Measurements from ENCODE around the gene NUFIP2. TPM values are rescaled to one million over a fixed set of nuclear protein-coding genes. Genes with fewer than 3 reads are reported as not detected.
"Not testable (repeated sequence)": the region's sequence is repeated elsewhere in the genome, so short reads cannot be mapped to it uniquely, and the experiment has no call there.

NUFIP2 gene
- total RNA-seq, 4 donors from 2014 or later = 29.1 to 36.3 (median 33.8) TPM

- H3K27me3 ChIP-seq = no peaks in the 10 kb centered on the region
- no peaks in the 10 kb centered on the region for H3K9me3 ChIP-seq
- H3K36me3 ChIP-seq = peaks cover 3 to 81% of the 10 kb centered on the region in 2 donors
- ATAC-seq = no peak
- H3K4me1 ChIP-seq = peaks cover 6 to 97% (median 34%) of the 10 kb centered on the region in 3 donors
- H3K27ac ChIP-seq = no peak overlapping the region
- no peak overlapping the region for H3K4me3 ChIP-seq
- WGBS, 2 donors (ENCODE audit: low coverage in 1 of 2) = 25 to 48% methylated on average over 2 to 5 of the region's 5 CpGs
- TF ChIP-seq, protein P1, sequence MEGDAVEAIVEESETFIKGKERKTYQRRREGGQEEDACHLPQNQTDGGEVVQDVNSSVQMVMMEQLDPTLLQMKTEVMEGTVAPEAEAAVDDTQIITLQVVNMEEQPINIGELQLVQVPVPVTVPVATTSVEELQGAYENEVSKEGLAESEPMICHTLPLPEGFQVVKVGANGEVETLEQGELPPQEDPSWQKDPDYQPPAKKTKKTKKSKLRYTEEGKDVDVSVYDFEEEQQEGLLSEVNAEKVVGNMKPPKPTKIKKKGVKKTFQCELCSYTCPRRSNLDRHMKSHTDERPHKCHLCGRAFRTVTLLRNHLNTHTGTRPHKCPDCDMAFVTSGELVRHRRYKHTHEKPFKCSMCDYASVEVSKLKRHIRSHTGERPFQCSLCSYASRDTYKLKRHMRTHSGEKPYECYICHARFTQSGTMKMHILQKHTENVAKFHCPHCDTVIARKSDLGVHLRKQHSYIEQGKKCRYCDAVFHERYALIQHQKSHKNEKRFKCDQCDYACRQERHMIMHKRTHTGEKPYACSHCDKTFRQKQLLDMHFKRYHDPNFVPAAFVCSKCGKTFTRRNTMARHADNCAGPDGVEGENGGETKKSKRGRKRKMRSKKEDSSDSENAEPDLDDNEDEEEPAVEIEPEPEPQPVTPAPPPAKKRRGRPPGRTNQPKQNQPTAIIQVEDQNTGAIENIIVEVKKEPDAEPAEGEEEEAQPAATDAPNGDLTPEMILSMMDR (IDR thresholded peaks at IDR 0.05) = no peak
- TF ChIP-seq POLR2A (IDR thresholded peaks at IDR 0.05) (no peak), POLR2AphosphoS5 (IDR thresholded peaks at IDR 0.05) (no peak), EP300 (IDR thresholded peaks at IDR 0.05) (no peak)
These were observed 10.5 kb downstream of the NUFIP2 start for GRCh38 chr17:29283496-29283895.

DNA sequence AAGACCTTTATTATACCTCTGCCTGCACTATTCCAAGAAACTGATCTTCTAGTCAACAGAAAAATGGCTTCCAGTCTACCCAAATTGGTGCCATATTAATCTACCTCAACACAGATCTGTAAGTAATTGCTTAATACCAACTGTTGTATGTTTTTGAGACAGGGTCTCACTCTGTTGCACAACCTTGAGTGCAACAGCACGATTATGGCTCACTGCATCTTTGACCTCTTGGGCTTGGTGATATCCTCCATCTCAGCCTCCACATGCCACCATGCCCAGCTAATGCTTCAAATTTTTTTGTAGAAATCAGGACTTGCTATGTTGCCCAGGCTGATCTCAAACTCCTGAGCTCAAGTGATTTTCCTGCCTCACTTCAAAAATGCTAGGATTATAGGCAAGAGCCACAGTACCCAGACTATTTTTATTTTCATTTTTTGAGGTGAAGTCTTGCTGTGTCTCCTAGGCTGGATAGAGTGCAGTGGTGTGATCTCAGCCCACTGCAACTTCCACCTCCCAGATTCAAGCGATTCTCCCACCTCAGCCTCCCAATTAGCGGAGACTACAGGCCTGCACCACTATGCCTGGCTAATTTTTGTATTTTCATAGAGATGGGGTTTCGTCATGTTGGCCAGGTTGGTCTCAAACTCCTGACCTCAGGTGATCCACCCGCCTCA, 14.4 kb downstream of the NUFIP2 start:
- no peak for ATAC-seq
- Histone ChIP-seq H3K9me3 (no peaks in the 10 kb centered on the region), H3K4me1 (peaks cover 6 to 95% (median 26%) of the 10 kb centered on the region in 3 donors), H3K27ac (no peak overlapping the region), H3K4me3 (no peak overlapping the region), H3K36me3 (peaks cover 0 to 47% of the 10 kb centered on the region in 2 donors), H3K27me3 (no peaks in the 10 kb centered on the region)
- TF ChIP-seq, protein P1 (IDR thresholded peaks at IDR 0.05) = no peak
- TF ChIP-seq POLR2A (IDR thresholded peaks at IDR 0.05) = no peak
- TF ChIP-seq EP300 (IDR thresholded peaks at IDR 0.05) = no peak
- TF ChIP-seq POLR2AphosphoS5 (IDR thresholded peaks at IDR 0.05) = no peak
- WGBS, 2 donors (ENCODE audit: low coverage in 1 of 2) = 95% methylated on average over 5 of the region's 5 CpGs; no CpG with 5 or more reads in 1 of the 2 donors

DNA sequence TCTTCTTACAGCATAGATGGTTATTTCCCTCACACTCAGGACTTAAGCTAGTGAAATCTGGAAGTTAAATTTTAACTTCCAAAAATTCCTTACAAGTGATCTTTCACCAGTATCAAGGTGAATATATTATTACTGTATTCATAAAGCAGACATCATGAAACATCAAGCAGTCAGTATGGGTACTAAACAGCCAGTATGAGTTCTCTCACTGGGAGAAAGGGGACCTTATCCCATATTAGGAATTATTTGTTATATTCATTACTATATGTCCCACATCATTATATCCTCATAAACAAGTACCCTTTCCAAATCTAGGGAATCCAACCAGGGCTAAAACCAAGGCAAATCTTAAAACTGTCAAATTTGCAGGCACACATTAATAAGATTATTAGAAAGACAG, 15.3 kb downstream of the NUFIP2 start:
- peaks cover 3 to 92% (median 25%) of the 10 kb centered on the region in 3 donors for H3K4me1 ChIP-seq
- TF ChIP-seq EP300 (IDR thresholded peaks at IDR 0.05) (no peak), POLR2AphosphoS5 (IDR thresholded peaks at IDR 0.05) (no peak), POLR2A (IDR thresholded peaks at IDR 0.05) (no peak)
- TF ChIP-seq, protein P1 (IDR thresholded peaks at IDR 0.05) = no peak
- H3K9me3 ChIP-seq = no peaks in the 10 kb centered on the region
- no peaks in the 10 kb centered on the region for H3K27me3 ChIP-seq
- no peak for ATAC-seq
- H3K27ac ChIP-seq = no peak overlapping the region
- no peak overlapping the region for H3K4me3 ChIP-seq
- peaks cover 0 to 47% of the 10 kb centered on the region in 2 donors for H3K36me3 ChIP-seq

DNA sequence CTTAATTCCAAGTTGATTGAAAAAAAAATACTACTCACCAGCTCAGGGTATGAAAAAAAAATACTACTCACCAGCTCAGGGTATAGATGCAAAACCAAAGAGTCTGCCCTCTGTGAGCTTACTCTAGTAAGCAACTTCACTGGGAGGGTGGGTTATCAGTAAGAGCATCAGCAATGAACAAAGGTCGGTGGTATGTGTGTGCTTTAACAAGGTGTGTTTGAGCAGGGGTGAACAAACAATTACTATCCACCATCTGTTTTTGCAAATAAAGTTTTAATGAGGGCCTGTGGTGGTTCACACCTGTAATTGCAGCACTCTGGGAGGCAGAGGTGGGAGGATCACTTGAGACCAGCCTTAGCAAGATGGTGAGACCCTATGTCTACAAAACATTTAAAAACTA, 20.0 kb downstream of the NUFIP2 start:
- no peak for ATAC-seq
- no peak for TF ChIP-seq EP300 (IDR thresholded peaks at IDR 0.05)
- TF ChIP-seq, protein P1 (IDR thresholded peaks at IDR 0.05) = no peak
- no peak for TF ChIP-seq POLR2AphosphoS5 (IDR thresholded peaks at IDR 0.05)
- no peak for TF ChIP-seq POLR2A (IDR thresholded peaks at IDR 0.05)
- Histone ChIP-seq H3K9me3 (no peaks in the 10 kb centered on the region), H3K4me1 (peaks cover 2 to 81% (median 14%) of the 10 kb centered on the region in 3 donors), H3K36me3 (peaks cover 0 to 35% of the 10 kb centered on the region in 2 donors), H3K27ac (no peak overlapping the region), H3K4me3 (no peak overlapping the region), H3K27me3 (no peaks in the 10 kb centered on the region)
- WGBS, 2 donors (ENCODE audit: low coverage in 1 of 2) = 90% methylated on average over 1 of the region's 1 CpG; no CpG with 5 or more reads in 1 of the 2 donors

DNA sequence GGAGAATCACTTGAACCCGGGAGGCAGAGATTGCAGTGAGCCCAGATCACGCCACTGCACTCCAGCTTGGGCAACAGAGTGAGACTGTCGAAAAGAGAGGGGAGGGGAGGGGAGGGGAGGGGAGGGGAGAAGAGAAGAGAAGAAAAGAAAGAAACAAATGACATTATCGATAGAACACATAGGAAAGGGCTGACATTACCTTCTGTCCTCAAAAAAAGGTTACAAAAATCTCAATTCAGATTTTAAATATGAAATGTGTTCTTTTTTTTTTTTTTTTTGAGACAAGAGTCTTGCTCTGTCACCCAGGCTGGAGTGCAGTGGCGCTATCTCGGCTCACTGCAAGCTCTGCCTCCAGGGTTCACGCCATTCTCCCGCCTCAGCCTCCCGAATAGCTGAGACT, 22.0 kb downstream of the NUFIP2 start:
- H3K27ac ChIP-seq = not testable (repeated sequence)
- peaks cover 0 to 44% of the 10 kb centered on the region in 2 donors for H3K36me3 ChIP-seq
- 83 to 86% methylated on average over 4 to 9 of the region's 9 CpGs for WGBS, 2 donors (ENCODE audit: low coverage in 1 of 2)

More for the DNA sequence above, 22.0 kb downstream of the NUFIP2 start:
- not testable (repeated sequence) for H3K9me3 ChIP-seq, H3K4me3 ChIP-seq, H3K27me3 ChIP-seq, ATAC-seq
- H3K4me1 ChIP-seq = peaks cover 2 to 72% (median 14%) of the 10 kb centered on the region in 3 donors
